ENCODE results near the gene B9D1.

B9D1 gene

GRCh38 chr17:19388791-19389785, 26.6 kb upstream of the B9D1 start:
- Histone ChIP-seq H3K9me3 (ENCODE audit: control insufficient read depth, low read length) (no peaks in the 10 kb centered on the region), H3K4me1 (ENCODE audit: control insufficient read depth, insufficient read depth, low read length) (peaks cover 34% of the 10 kb centered on the region), H3K27me3 (ENCODE audit: control insufficient read depth, insufficient read depth, low read length, poor library complexity, severe bottlenecking) (no peaks in the 10 kb centered on the region), H3K36me3 (ENCODE audit: control insufficient read depth, insufficient read depth, low read length) (peaks cover under 1% of the 10 kb centered on the region), H3K27ac (ENCODE audit: insufficient read depth, low read depth, low read length, poor library complexity, severe bottlenecking) (no peak overlapping the region), H3K4me3 (ENCODE audit: insufficient read depth, low read depth, low read length) (no peak overlapping the region)
- 92 to 95% methylated on average over 5 of the region's 5 CpGs for WGBS, 2 experiments

- WGBS, 2 experiments: 82 to 94% methylated on average over 2 of the region's 2 CpGs
- no peaks in the 10 kb centered on the region for H3K9me3 ChIP-seq (ENCODE audit: control insufficient read depth, low read length)
Observed at GRCh38 chr17:19387921-19388521, 25.5 kb upstream of the B9D1 start.

GRCh38 chr17:19386974-19387920, 24.7 kb upstream of the B9D1 start, which contains the start of gene MFAP4:
TSS of gene MFAP4 (minus strand) at chr17:19387190. CDS start at chr17:19387155, 35 bp downstream.
- H3K4me1 ChIP-seq (ENCODE audit: control insufficient read depth, insufficient read depth, low read length): peaks cover 34% of the 10 kb centered on the region
- H3K9me3 ChIP-seq (ENCODE audit: control insufficient read depth, low read length): no peaks in the 10 kb centered on the region
- H3K4me3 ChIP-seq (ENCODE audit: insufficient read depth, low read depth, low read length): peak within 1 kb of the TSS; percentile 6
- peak within 1 kb of the TSS; percentile 75 for H3K27ac ChIP-seq (ENCODE audit: insufficient read depth, low read depth, low read length, poor library complexity, severe bottlenecking)
- 11 to 12% methylated on average over 18 to 19 of the region's 22 CpGs for WGBS, 2 experiments
- peaks cover 19% of the 10 kb centered on the region for H3K36me3 ChIP-seq (ENCODE audit: control insufficient read depth, insufficient read depth, low read length)
- no peaks in the 10 kb centered on the region for H3K27me3 ChIP-seq (ENCODE audit: control insufficient read depth, insufficient read depth, low read length, poor library complexity, severe bottlenecking)

More at GRCh38 chr17:19387921-19388521, 25.5 kb upstream of the B9D1 start:
- Histone ChIP-seq H3K4me1 (ENCODE audit: control insufficient read depth, insufficient read depth, low read length) (peaks cover 34% of the 10 kb centered on the region), H3K36me3 (ENCODE audit: control insufficient read depth, insufficient read depth, low read length) (peaks cover 11% of the 10 kb centered on the region), H3K27ac (ENCODE audit: insufficient read depth, low read depth, low read length, poor library complexity, severe bottlenecking) (peak overlapping the region; percentile 75), H3K27me3 (ENCODE audit: control insufficient read depth, insufficient read depth, low read length, poor library complexity, severe bottlenecking) (no peaks in the 10 kb centered on the region), H3K4me3 (ENCODE audit: insufficient read depth, low read depth, low read length) (no peak overlapping the region)

- Histone ChIP-seq H3K36me3 (ENCODE audit: control insufficient read depth, insufficient read depth, low read length) (peaks cover 27% of the 10 kb centered on the region), H3K27me3 (ENCODE audit: control insufficient read depth, insufficient read depth, low read length, poor library complexity, severe bottlenecking) (no peaks in the 10 kb centered on the region), H3K4me3 (ENCODE audit: insufficient read depth, low read depth, low read length) (no peak overlapping the region), H3K9me3 (ENCODE audit: control insufficient read depth, low read length) (no peaks in the 10 kb centered on the region), H3K27ac (ENCODE audit: insufficient read depth, low read depth, low read length, poor library complexity, severe bottlenecking) (no peak overlapping the region), H3K4me1 (ENCODE audit: control insufficient read depth, insufficient read depth, low read length) (peaks cover 29% of the 10 kb centered on the region)
- WGBS, 2 experiments: 74% methylated on average over 20 of the region's 20 CpGs
Observed at GRCh38 chr17:19386051-19386929, 23.8 kb upstream of the B9D1 start.

GRCh38 chr17:19385521-19385983, 23.0 kb upstream of the B9D1 start:
- no peak overlapping the region for H3K4me3 ChIP-seq (ENCODE audit: insufficient read depth, low read depth, low read length)
- WGBS, 2 experiments: 90 to 95% methylated on average over 9 of the region's 9 CpGs
- no peaks in the 10 kb centered on the region for H3K9me3 ChIP-seq (ENCODE audit: control insufficient read depth, low read length)
- H3K36me3 ChIP-seq (ENCODE audit: control insufficient read depth, insufficient read depth, low read length): peaks cover 34% of the 10 kb centered on the region
- H3K27me3 ChIP-seq (ENCODE audit: control insufficient read depth, insufficient read depth, low read length, poor library complexity, severe bottlenecking): no peaks in the 10 kb centered on the region
- no peak overlapping the region for H3K27ac ChIP-seq (ENCODE audit: insufficient read depth, low read depth, low read length, poor library complexity, severe bottlenecking)
- peaks cover 28% of the 10 kb centered on the region for H3K4me1 ChIP-seq (ENCODE audit: control insufficient read depth, insufficient read depth, low read length)

- Histone ChIP-seq H3K4me3 (ENCODE audit: insufficient read depth, low read depth, low read length) (no peak overlapping the region), H3K36me3 (ENCODE audit: control insufficient read depth, insufficient read depth, low read length) (peaks cover 40% of the 10 kb centered on the region), H3K27me3 (ENCODE audit: control insufficient read depth, insufficient read depth, low read length, poor library complexity, severe bottlenecking) (no peaks in the 10 kb centered on the region), H3K4me1 (ENCODE audit: control insufficient read depth, insufficient read depth, low read length) (peaks cover 28% of the 10 kb centered on the region), H3K27ac (ENCODE audit: insufficient read depth, low read depth, low read length, poor library complexity, severe bottlenecking) (no peak overlapping the region), H3K9me3 (ENCODE audit: control insufficient read depth, low read length) (no peaks in the 10 kb centered on the region)
- 93 to 94% methylated on average over 16 of the region's 16 CpGs for WGBS, 2 experiments
Observed at GRCh38 chr17:19384723-19385391, 22.3 kb upstream of the B9D1 start.

- Histone ChIP-seq H3K4me3 (ENCODE audit: insufficient read depth, low read depth, low read length) (no peak overlapping the region), H3K27ac (ENCODE audit: insufficient read depth, low read depth, low read length, poor library complexity, severe bottlenecking) (no peak overlapping the region), H3K9me3 (ENCODE audit: control insufficient read depth, low read length) (no peaks in the 10 kb centered on the region), H3K4me1 (ENCODE audit: control insufficient read depth, insufficient read depth, low read length) (peaks cover 34% of the 10 kb centered on the region), H3K36me3 (ENCODE audit: control insufficient read depth, insufficient read depth, low read length) (peaks cover 43% of the 10 kb centered on the region), H3K27me3 (ENCODE audit: control insufficient read depth, insufficient read depth, low read length, poor library complexity, severe bottlenecking) (no peaks in the 10 kb centered on the region)
- 93 to 95% methylated on average over 6 of the region's 6 CpGs for WGBS, 2 experiments
Observed at GRCh38 chr17:19383681-19384470, 21.4 kb upstream of the B9D1 start.
